ENCODE data around the gene GRAMD4.

DNA sequence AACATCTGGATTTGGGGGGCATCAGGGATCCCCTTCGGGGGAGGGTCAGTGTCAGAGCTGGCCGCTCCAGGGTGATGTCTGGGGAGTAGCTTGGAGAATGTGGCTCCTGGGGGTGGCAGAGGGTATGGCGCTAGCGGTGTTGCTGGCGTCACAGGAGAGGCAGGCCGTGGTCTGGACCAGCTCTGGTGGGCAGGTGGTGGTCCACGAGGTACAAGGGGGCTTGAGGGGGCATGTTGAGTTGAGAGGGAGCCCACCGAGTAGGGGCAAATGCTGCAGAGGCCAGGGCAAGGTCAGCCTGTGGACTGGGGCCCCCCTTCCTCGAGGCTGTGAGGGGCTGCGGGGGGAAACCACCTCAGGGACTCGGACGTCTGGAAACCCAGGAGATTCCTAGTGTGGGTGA is 8.6 kb downstream of the GRAMD4 start:
- TF ChIP-seq, protein P1, sequence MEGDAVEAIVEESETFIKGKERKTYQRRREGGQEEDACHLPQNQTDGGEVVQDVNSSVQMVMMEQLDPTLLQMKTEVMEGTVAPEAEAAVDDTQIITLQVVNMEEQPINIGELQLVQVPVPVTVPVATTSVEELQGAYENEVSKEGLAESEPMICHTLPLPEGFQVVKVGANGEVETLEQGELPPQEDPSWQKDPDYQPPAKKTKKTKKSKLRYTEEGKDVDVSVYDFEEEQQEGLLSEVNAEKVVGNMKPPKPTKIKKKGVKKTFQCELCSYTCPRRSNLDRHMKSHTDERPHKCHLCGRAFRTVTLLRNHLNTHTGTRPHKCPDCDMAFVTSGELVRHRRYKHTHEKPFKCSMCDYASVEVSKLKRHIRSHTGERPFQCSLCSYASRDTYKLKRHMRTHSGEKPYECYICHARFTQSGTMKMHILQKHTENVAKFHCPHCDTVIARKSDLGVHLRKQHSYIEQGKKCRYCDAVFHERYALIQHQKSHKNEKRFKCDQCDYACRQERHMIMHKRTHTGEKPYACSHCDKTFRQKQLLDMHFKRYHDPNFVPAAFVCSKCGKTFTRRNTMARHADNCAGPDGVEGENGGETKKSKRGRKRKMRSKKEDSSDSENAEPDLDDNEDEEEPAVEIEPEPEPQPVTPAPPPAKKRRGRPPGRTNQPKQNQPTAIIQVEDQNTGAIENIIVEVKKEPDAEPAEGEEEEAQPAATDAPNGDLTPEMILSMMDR (IDR thresholded peaks at IDR 0.05; ENCODE audit: low read depth, low read length, poor library complexity, severe bottlenecking), result no peak
- no peak for TF ChIP-seq EZH2phosphoT487 (IDR thresholded peaks at IDR 0.05; ENCODE audit: borderline replicate concordance, low read length)
